ENCODE measurements around the gene ARAP3.

GRCh38 chr5:141680751-141681201 is 1.3 kb downstream of the ARAP3 start:
- no peak for TF ChIP-seq GATA2 (IDR thresholded peaks at IDR 0.05; ENCODE audit: low read depth, low read length)
- no peak for TF ChIP-seq GATA3 (IDR thresholded peaks at IDR 0.05; ENCODE audit: low read depth, low read length)

All from SH-SY5Y (cell line).